Measurements from ENCODE around the gene BPTF. TPM values are rescaled to one million over a fixed set of nuclear protein-coding genes. Genes with fewer than 3 reads are reported as not detected.

BPTF gene
- total and polyA plus RNA-seq, 2 of the 8 experiments (the other 6 are each of a cell fraction or from before 2014, with no cell fraction given) = 107 to 228 TPM

GRCh38 chr17:67980456-67980855 lies 155.2 kb downstream of the BPTF start:
- no peak overlapping the region for H3K56ac ChIP-seq (replicated peaks; ENCODE audit: insufficient read length, low read depth, low read length)
- peaks cover 0 to 2% (median 0%) of the 10 kb centered on the region in 4 experiments; a peak in 3 of 7 replicates for H3K4me1 ChIP-seq (replicated peaks in 1 of 4; ENCODE audit: control insufficient read depth in 3 of 4, insufficient read depth in 4 of 4, low read length in 3 of 4)
- no peak overlapping the region for H3K27ac ChIP-seq (ENCODE audit: low read depth, low read length)
- no peak overlapping the region for H3K14ac ChIP-seq (ENCODE audit: insufficient read length)
- H3K4me2 ChIP-seq (ENCODE audit: insufficient read depth in 1 of 2, low read depth in 2 of 2, low read length in 2 of 2) = no peak overlapping the region
- FAIRE-seq (no peak), DNase-seq (ENCODE audit: low read depth in 1 of 2, low spot score in 2 of 2) (peak in 1 of 2 experiments; percentile 43)
- WGBS, 2 experiments (ENCODE audit: extremely low coverage in 1 of 2, insufficient coverage in 1 of 2, insufficient read length in 1 of 2, insufficient replicate concordance in 2 of 2, low coverage in 1 of 2, low lambda C conversion rate in 2 of 2, missing lambda C conversion rate in 1 of 2) = 83% methylated on average over 2 of the region's 2 CpGs; no CpG with 5 or more reads in 1 of the 2 experiments
- no peak overlapping the region for H4K5ac ChIP-seq (ENCODE audit: insufficient read length, low read depth, low read length)
- no peak overlapping the region for H2BK120ac ChIP-seq (replicated peaks; ENCODE audit: low read depth, low read length)
- H2BK12ac ChIP-seq (ENCODE audit: low read depth, low read length) = no peak overlapping the region
- no peaks in the 10 kb centered on the region for H4K20me1 ChIP-seq (replicated peaks in 1 of 2; ENCODE audit: control insufficient read depth in 1 of 2, insufficient read depth in 2 of 2, low read length in 2 of 2)
- no peaks in the 10 kb centered on the region for H3K23me2 ChIP-seq (ENCODE audit: low read depth, low read length)
- no peak overlapping the region for H3K18ac ChIP-seq (ENCODE audit: extremely low read depth, low read length)
- H2AK5ac ChIP-seq (ENCODE audit: low read depth, low read length) = no peak overlapping the region
- H3K4me3 ChIP-seq (ENCODE audit: extremely low read depth in 1 of 4, insufficient read depth in 2 of 4, low read depth in 3 of 4, low read length in 4 of 4) = no peak overlapping the region
- H3K4ac ChIP-seq (replicated peaks; ENCODE audit: insufficient read length, low read depth, low read length) = no peak overlapping the region
- no peak overlapping the region for H4K8ac ChIP-seq (ENCODE audit: extremely low read depth, insufficient read depth, low read length)
- H4K91ac ChIP-seq (replicated peaks; ENCODE audit: insufficient read length, low read length) = no peak overlapping the region
- CTCF ChIA-PET (ENCODE audit: partially characterized antibody) = interaction anchor here (1.0 to 1.2 kb wide), 2 partner anchors 30 to 180 kb away, joined by 3 read pairs; no protein-coding TSS in a partner anchor
- H3K79me1 ChIP-seq (ENCODE audit: low read depth, low read length) = no peaks in the 10 kb centered on the region
- H2BK20ac ChIP-seq (ENCODE audit: low read length) = no peak overlapping the region
- peaks cover 0 to 7% (median under 1%) of the 10 kb centered on the region in 4 experiments; a peak in 3 of 8 replicates for H3K36me3 ChIP-seq (ENCODE audit: control insufficient read depth in 2 of 4, insufficient read depth in 4 of 4, low read length in 3 of 4)
- no peaks in the 10 kb centered on the region for H3K9me3 ChIP-seq (ENCODE audit: insufficient read depth in 2 of 2, low read depth in 1 of 2, low read length in 1 of 2)
- no peak overlapping the region for H2AFZ ChIP-seq (ENCODE audit: low read length)
- no peak overlapping the region for H2BK15ac ChIP-seq (ENCODE audit: low read length)
- POLR2A ChIA-PET (ENCODE audit: partially characterized antibody) = interaction anchor here (0.9 to 1.1 kb wide), 3 partner anchors 11 to 66 kb away, joined by 3 to 5 read pairs (median 3); no protein-coding TSS in a partner anchor
- no peaks in the 10 kb centered on the region for H3K79me2 ChIP-seq (ENCODE audit: control insufficient read depth in 1 of 2, insufficient read depth in 2 of 2, low read length in 2 of 2)
- H3K9ac ChIP-seq (replicated peaks in 1 of 4; ENCODE audit: extremely low read depth in 1 of 4, low read depth in 3 of 4, low read length in 3 of 4) = no peak overlapping the region
- no peak overlapping the region; the same call in 1 of the 2 replicates for H2BK5ac ChIP-seq (ENCODE audit: low read depth, low read length)
- H3K23ac ChIP-seq (ENCODE audit: insufficient read length) = no peak overlapping the region
- H3K27me3 ChIP-seq (replicated peaks in 1 of 4; ENCODE audit: control insufficient read depth in 3 of 4, extremely low read depth in 1 of 4, insufficient read depth in 3 of 4, low read length in 3 of 4) = no peaks in the 10 kb centered on the region
- no peak for TF ChIP-seq KDM4A (IDR thresholded peaks at IDR 0.05; ENCODE audit: low read depth, low read length, severe bottlenecking)
- no peak for TF ChIP-seq NANOG (IDR thresholded peaks at IDR 0.05; ENCODE audit: insufficient read depth, low read depth, low read length, poor library complexity, severe bottlenecking)
- no peak for TF ChIP-seq CHD2 (IDR thresholded peaks at IDR 0.05; ENCODE audit: low read length)
- no peak for TF ChIP-seq BACH1 (IDR thresholded peaks at IDR 0.05; ENCODE audit: low read length)
- no peak for TF ChIP-seq FOSL1 (IDR thresholded peaks at IDR 0.05; ENCODE audit: insufficient read depth, low read depth, low read length)
- TF ChIP-seq SIRT6 (IDR thresholded peaks at IDR 0.05; ENCODE audit: low read length) = no peak
- TF ChIP-seq KDM5A (IDR thresholded peaks at IDR 0.05; ENCODE audit: low read length) = no peak
- TF ChIP-seq USF2 (IDR thresholded peaks at IDR 0.05; ENCODE audit: low read length) = no peak
- TF ChIP-seq ATF2 (IDR thresholded peaks at IDR 0.05; ENCODE audit: low read length) = no peak
- no peak for TF ChIP-seq NRF1 (IDR thresholded peaks at IDR 0.05; ENCODE audit: low read depth, low read length)
